K562 (cell line): Measurements from ENCODE around the gene RNASEH1. TPM values are rescaled to one million over a fixed set of nuclear protein-coding genes. Genes with fewer than 3 reads are reported as not detected.
A peak's percentile ranks its signal among the peaks of the same experiment; 100 is the strongest.

ENCODE experiments used
- CBX2 ChIP-seq: fragments of 200-600 bp; sonication (generic); IDR thresholded peaks from one replicate; pipeline ENCODE4 v1.6.1; 2012; ENCODE audit warnings: mild to moderate bottlenecking, low read length, inconsistent platforms; ENCODE audit not compliant: insufficient read depth, poor library complexity, severe bottlenecking
- FOS ChIP-seq: IDR thresholded peaks from 3 replicates; pipeline ENCODE4 v1.6.1; 2011; ENCODE audit not compliant: insufficient read length; ENCODE audit errors: extremely low read depth
- GATA2 ChIP-seq: sonication (generic); formaldehyde crosslinking; IDR thresholded peaks from 2 replicates; pipeline ENCODE4 v1.4.0; 2020; ENCODE audit warnings: mild to moderate bottlenecking, missing genetic modification reagents
- GTF2F1 ChIP-seq: IDR thresholded peaks from 2 replicates; pipeline ENCODE4 v1.6.1; 2011; ENCODE audit warnings: low read depth, low read length, improper control_type of control experiment
- HMGN3 ChIP-seq: IDR thresholded peaks from 2 replicates; pipeline ENCODE4 v1.6.1; 2011; ENCODE audit warnings: borderline replicate concordance, low read depth, mild to moderate bottlenecking, mixed read lengths, low read length; ENCODE audit not compliant: insufficient read length; ENCODE audit errors: extremely low read depth
- KDM5B ChIP-seq: fragments of 200-600 bp; sonication (generic); IDR thresholded peaks from 2 replicates; pipeline ENCODE4 v1.6.1; 2012; ENCODE audit warnings: low read depth, mild to moderate bottlenecking, moderate library complexity, low read length, control low read depth, inconsistent platforms; ENCODE audit not compliant: insufficient replicate concordance
- MCM2 ChIP-seq: fragments of 450-650 bp; IDR thresholded peaks from 2 replicates; pipeline ENCODE4 v1.6.1; 2017; ENCODE audit warnings: low read depth, mild to moderate bottlenecking
- MYC ChIP-seq, 2 experiments: fragments of 250-450 bp in 1 of 2; sonication (Bioruptor Pico) in 1 of 2; IDR thresholded peaks; 2 replicates each; pipeline versions ENCODE4 v1.5.1 to v1.6.1; 2012 to 2021; ENCODE audit warnings: low read depth in 2 of 2, borderline replicate concordance in 1 of 2, improper control_type of control experiment in 1 of 2, low read length in 1 of 2, mild to moderate bottlenecking in 1 of 2, moderate library complexity in 1 of 2
- PML ChIP-seq: IDR thresholded peaks from 2 replicates; pipeline ENCODE4 v1.6.1; 2012; ENCODE audit warnings: low read length, inconsistent platforms
- RNF2 ChIP-seq: sonication (generic); IDR thresholded peaks from 2 replicates; pipeline ENCODE4 v1.6.1; 2016
- SOX6 ChIP-seq: fragments of 450-650 bp; IDR thresholded peaks from 2 replicates; pipeline ENCODE4 v1.6.1; 2014; ENCODE audit warnings: mild to moderate bottlenecking
- TCF3 ChIP-seq: sonication (generic); formaldehyde crosslinking; IDR thresholded peaks from 2 replicates; pipeline ENCODE4 v1.4.0; 2020; ENCODE audit warnings: mild to moderate bottlenecking, missing genetic modification reagents
- TCFL5 ChIP-seq: fragments of 250-450 bp; sonication (Bioruptor Pico); conservative IDR thresholded peaks from 2 replicates; pipeline ENCODE4 v1.6.1; 2021; ENCODE audit warnings: mild to moderate bottlenecking, moderate library complexity, matching md5 sums
- ZBTB1 ChIP-seq: sonication (generic); formaldehyde crosslinking; IDR thresholded peaks from 2 replicates; pipeline ENCODE4 v1.8.1; 2023; ENCODE audit warnings: missing genetic modification reagents, low read depth, mild to moderate bottlenecking, borderline replicate concordance
- ZFX ChIP-seq: sonication (generic); formaldehyde crosslinking; IDR thresholded peaks from 2 replicates; pipeline ENCODE4 v1.8.0; 2022; ENCODE audit warnings: mild to moderate bottlenecking, missing genetic modification reagents, moderate library complexity
- ZNF24 ChIP-seq: fragments of 450-650 bp; IDR thresholded peaks from 2 replicates; pipeline ENCODE4 v1.6.1; 2016
- ZNF589 ChIP-seq: fragments of 200-800 bp; sonication (Bioruptor generic); IDR thresholded peaks from 2 replicates; pipeline ENCODE4 v1.6.1; 2016; ENCODE audit warnings: low read depth, missing genetic modification characterization, missing compliant biosample characterization
- polyA plus RNA-seq, 8 experiments: library from polyadenylated mRNA; depleted of rRNA in 4 of 8; stranded (reverse) in 5 of 8; unstranded in 3 of 8; fragments of >200 nt; fragmentation: Nextera tagmentation in 2 of 8; fragmentation: Illumina TruSeq in 1 of 8; extraction: Ambion mirVana in 2 of 8; extraction: Trizol in 1 of 8; gene quantifications; 2 replicates each; pipeline versions ENCODE4 v1.2.1 to v1.2.3, GENCODE V29; 2011 to 2014; ENCODE audit warnings: inconsistent platforms in 1 of 8, missing spikeins in 1 of 8
- total RNA-seq, 7 experiments: library from RNA; depleted of rRNA in 6 of 7; stranded (reverse); fragments of >200 nt in 6 of 7; fragmentation: Illumina TruSeq in 2 of 7; extraction: Trizol in 2 of 7; gene quantifications; 2 replicates each; pipeline versions ENCODE4 v1.2.1 to v1.2.3, GENCODE V29; 2011 to 2021; ENCODE audit warnings: low replicate concordance in 1 of 7
- TF ChIP-seq, protein P1 (sequence below): fragments of 450-650 bp; formaldehyde crosslinking; IDR thresholded peaks from 2 replicates; pipeline ENCODE4 v1.4.0; 2020; ENCODE audit warnings: mild to moderate bottlenecking
- TF ChIP-seq, protein P2 (sequence below): sonication (generic); formaldehyde crosslinking; IDR thresholded peaks from 2 replicates; pipeline ENCODE4 v1.4.0; 2020; ENCODE audit warnings: mild to moderate bottlenecking, missing genetic modification reagents
- TF ChIP-seq, protein P3 (sequence below): fragments of 250-450 bp; sonication (Bioruptor Pico); IDR thresholded peaks from 2 replicates; pipeline ENCODE4 v1.8.0; 2021; ENCODE audit warnings: borderline replicate concordance, mild to moderate bottlenecking, moderate library complexity; ENCODE audit not compliant: poor library complexity, severe bottlenecking

Gene RNASEH1
- total and polyA plus RNA-seq, 9 of the 15 experiments (the other 6 are each of a cell fraction or from before 2014, with no cell fraction given): 25.7 to 47.5 (median 42.8) TPM

DNA sequence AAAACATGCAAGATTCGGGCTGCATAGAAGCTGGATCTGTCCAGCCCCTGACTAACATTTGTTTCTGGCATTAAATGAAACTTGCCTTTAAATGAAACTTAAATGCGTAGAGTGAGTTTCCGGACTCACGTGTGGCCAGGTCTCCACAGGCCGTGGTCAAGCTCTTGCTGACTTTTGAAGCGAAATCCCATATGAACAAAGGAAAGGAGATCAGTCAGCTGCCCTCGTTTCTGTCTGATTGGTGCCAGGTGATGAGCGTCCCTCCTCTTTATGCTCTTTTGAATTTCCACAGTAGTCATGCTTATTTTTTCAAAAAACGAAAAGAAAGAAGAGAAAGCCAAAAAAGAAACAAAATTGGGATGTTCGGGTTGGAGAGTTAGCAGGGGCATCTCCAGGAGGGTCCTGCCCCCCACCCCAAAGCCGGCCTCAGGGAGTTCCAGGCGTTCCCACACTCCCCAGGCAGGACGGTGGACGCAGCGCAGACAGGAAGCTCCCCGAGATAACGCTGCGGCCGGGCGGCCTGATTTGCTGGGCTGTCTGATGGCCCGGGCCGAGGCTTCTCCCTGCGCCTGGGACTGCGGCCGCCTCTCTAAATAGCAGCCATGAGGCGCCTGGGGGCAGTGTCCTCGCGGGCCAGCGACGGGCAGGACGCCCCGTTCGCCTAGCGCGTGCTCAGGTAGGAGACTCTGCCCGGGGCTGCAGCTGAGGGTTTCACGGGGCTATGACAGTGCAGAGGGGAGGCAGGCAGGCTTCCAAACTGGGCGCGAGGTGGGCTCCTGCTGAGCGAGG is 36.6 kb upstream of the RNASEH1 start, which contains the start of gene COLEC11 (continued):
- TF ChIP-seq, protein P1, sequence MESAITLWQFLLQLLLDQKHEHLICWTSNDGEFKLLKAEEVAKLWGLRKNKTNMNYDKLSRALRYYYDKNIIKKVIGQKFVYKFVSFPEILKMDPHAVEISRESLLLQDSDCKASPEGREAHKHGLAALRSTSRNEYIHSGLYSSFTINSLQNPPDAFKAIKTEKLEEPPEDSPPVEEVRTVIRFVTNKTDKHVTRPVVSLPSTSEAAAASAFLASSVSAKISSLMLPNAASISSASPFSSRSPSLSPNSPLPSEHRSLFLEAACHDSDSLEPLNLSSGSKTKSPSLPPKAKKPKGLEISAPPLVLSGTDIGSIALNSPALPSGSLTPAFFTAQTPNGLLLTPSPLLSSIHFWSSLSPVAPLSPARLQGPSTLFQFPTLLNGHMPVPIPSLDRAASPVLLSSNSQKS (CRISPR knock-in tag): no peak
- no peak for TF ChIP-seq TCF3 (CRISPR knock-in tag)
- peak; percentile 92 for TF ChIP-seq HMGN3
- TF ChIP-seq PML: no peak
- TF ChIP-seq CBX2: no peak
- TF ChIP-seq ZNF589 (CRISPR knock-in tag): no peak
- TF ChIP-seq, protein P2, sequence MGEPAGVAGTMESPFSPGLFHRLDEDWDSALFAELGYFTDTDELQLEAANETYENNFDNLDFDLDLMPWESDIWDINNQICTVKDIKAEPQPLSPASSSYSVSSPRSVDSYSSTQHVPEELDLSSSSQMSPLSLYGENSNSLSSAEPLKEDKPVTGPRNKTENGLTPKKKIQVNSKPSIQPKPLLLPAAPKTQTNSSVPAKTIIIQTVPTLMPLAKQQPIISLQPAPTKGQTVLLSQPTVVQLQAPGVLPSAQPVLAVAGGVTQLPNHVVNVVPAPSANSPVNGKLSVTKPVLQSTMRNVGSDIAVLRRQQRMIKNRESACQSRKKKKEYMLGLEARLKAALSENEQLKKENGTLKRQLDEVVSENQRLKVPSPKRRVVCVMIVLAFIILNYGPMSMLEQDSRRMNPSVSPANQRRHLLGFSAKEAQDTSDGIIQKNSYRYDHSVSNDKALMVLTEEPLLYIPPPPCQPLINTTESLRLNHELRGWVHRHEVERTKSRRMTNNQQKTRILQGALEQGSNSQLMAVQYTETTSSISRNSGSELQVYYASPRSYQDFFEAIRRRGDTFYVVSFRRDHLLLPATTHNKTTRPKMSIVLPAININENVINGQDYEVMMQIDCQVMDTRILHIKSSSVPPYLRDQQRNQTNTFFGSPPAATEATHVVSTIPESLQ (CRISPR knock-in tag): no peak
- TF ChIP-seq FOS: no peak
- TF ChIP-seq MYC (IDR thresholded peaks at IDR 0.05; ENCODE audit: low read depth, low read length): peak; percentile 71
- no peak for TF ChIP-seq MYC (CRISPR knock-in tag; IDR thresholded peaks at IDR 0.05; ENCODE audit: borderline replicate concordance, low read depth)
- TF ChIP-seq GTF2F1: no peak
- peak; percentile 45; the same call in 1 of the 2 replicates for TF ChIP-seq ZFX
- no peak for TF ChIP-seq KDM5B
- peak; percentile 70 for TF ChIP-seq RNF2
- TF ChIP-seq ZNF24: no peak
- no peak for TF ChIP-seq TCFL5 (CRISPR knock-in tag)
- TF ChIP-seq, protein P3, sequence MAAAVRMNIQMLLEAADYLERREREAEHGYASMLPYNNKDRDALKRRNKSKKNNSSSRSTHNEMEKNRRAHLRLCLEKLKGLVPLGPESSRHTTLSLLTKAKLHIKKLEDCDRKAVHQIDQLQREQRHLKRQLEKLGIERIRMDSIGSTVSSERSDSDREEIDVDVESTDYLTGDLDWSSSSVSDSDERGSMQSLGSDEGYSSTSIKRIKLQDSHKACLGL (CRISPR knock-in tag): no peak
- TF ChIP-seq ZBTB1 (CRISPR knock-in tag): no peak
- no peak for TF ChIP-seq GATA2 (CRISPR knock-in tag)
- no peak for TF ChIP-seq MCM2
- no peak for TF ChIP-seq SOX6
